PFSK-1 (cell line): ENCODE data around the gene KIRREL2.

ENCODE experiments used
- FOXP2 ChIP-seq: optimal IDR thresholded peaks from 2 replicates; pipeline ENCODE3; 2011; ENCODE audit warnings: borderline replicate concordance, control low read depth, inconsistent platforms; ENCODE audit not compliant: insufficient read depth; ENCODE audit errors: extremely low read length, extremely low read depth
- POLR2AphosphoS5 ChIP-seq: IDR thresholded peaks from 2 replicates; pipeline ENCODE4 v1.6.1; 2012; ENCODE audit warnings: low read depth, mild to moderate bottlenecking, control low read depth, low read length, moderate library complexity
- REST ChIP-seq, 2 experiments: IDR thresholded peaks; 2 replicates each; pipeline versions ENCODE4 v1.6.1 to v1.8.0; 2011 to 2012; ENCODE audit warnings: low read depth in 2 of 2, low read length in 2 of 2, control low read depth in 1 of 2, inconsistent platforms in 1 of 2, mild to moderate bottlenecking in 1 of 2, moderate library complexity in 1 of 2; ENCODE audit not compliant: insufficient read depth in 1 of 2
- SIN3A ChIP-seq: IDR thresholded peaks from 2 replicates; pipeline ENCODE4 v1.6.1; 2012; ENCODE audit warnings: mild to moderate bottlenecking, low read length, moderate library complexity, borderline replicate concordance; ENCODE audit not compliant: insufficient read depth
- TAF1 ChIP-seq: IDR thresholded peaks from 2 replicates; pipeline ENCODE4 v1.6.1; 2012; ENCODE audit warnings: low read length, control low read depth, borderline replicate concordance; ENCODE audit not compliant: insufficient read depth

GRCh38 chr19:35882114-35882832 is 25.6 kb downstream of the KIRREL2 start:
- TF ChIP-seq SIN3A, result no peak
- no peak for TF ChIP-seq POLR2AphosphoS5
- TF ChIP-seq FOXP2, result no peak
- peak in 1 of 2 experiments; percentile 48; a peak in 2 of 4 replicates for TF ChIP-seq REST (IDR thresholded peaks at IDR 0.05; ENCODE audit: insufficient read depth in 1 of 2, low read depth in 2 of 2, low read length in 2 of 2)
- TF ChIP-seq TAF1, result no peak
